Left lung (tissue), 10 donors: Measurements from ENCODE around the gene DERL3. TPM values are rescaled to one million over a fixed set of nuclear protein-coding genes. Genes with fewer than 3 reads are reported as not detected.

ENCODE experiments used
- ATAC-seq: fragments of 200-7000 bp; cut with Tn5 transposase; one replicate; pipeline ENCODE4 v1.9.1; 2020; ENCODE audit warnings: moderate library complexity
- DNase-seq, 4 donors: peaks; one replicate each; pipeline ENCODE4 v3.0.0-alpha.2; 2013 to 2020
- H3K27ac ChIP-seq, 2 donors: fragments of 200-600 bp; sonication (generic) in 1 of 2; one replicate each; pipeline versions ENCODE4 v1.5.0 to v1.8.0; 2020 to 2021
- H3K27me3 ChIP-seq, 2 donors: fragments of 200-600 bp; sonication (generic) in 1 of 2; one replicate each; pipeline versions ENCODE4 v1.5.0 to v1.8.0; 2020 to 2021
- H3K36me3 ChIP-seq, 2 donors: fragments of 200-600 bp; sonication (generic) in 1 of 2; one replicate each; pipeline versions ENCODE4 v1.5.0 to v1.8.0; 2020 to 2021
- H3K4me1 ChIP-seq, 2 donors: fragments of 200-600 bp; one replicate each; pipeline ENCODE4 v1.8.0; 2021
- H3K4me3 ChIP-seq, 2 donors: fragments of 200-600 bp; sonication (generic) in 1 of 2; one replicate each; pipeline versions ENCODE4 v1.5.0 to v1.8.0; 2020 to 2021; ENCODE audit warnings: mild to moderate bottlenecking in 1 of 2
- H3K9me3 ChIP-seq, 2 donors: fragments of 200-600 bp; sonication (generic) in 1 of 2; one replicate each; pipeline versions ENCODE4 v1.5.0 to v1.8.0; 2020 to 2021
- intact Hi-C, 2 donors: fragments of 100-400 bp; cut with DNase I; formaldehyde crosslinking; loops; one replicate each; pipeline versions ENCODE4 v1.11.2 to v1.14.2; 2022
- polyA plus RNA-seq, 6 donors: library from polyadenylated mRNA; unstranded; fragments of 120-200 nt; gene quantifications; one replicate each; pipeline ENCODE4 v1.2.1, GENCODE V29; 2013; ENCODE audit not compliant: insufficient read length in 6 of 6
- total RNA-seq, 2 donors: library from RNA; stranded (reverse); fragmentation: NEBNext Ultra II Directional; extraction: Animal tissue kit (Norgen Biotek cat#: 25700); gene quantifications; one replicate each; pipeline ENCODE4 v1.2.1, GENCODE V29; 2021
- TF ChIP-seq, protein P1 (sequence below), 2 donors: fragments of 200-600 bp; sonication (generic) in 1 of 2; IDR thresholded peaks; one replicate each; pipeline versions ENCODE4 v1.5.0 to v1.8.0; 2021; ENCODE audit warnings: antibody characterized with exemption in 2 of 2
- donor health status: DM: no; HTN: yes; CAD: no.
- donor health status: DM: no; HTN: no; CAD: no.

DERL3 gene
- total and polyA plus RNA-seq, 8 donors: 2.4 to 9.4 (median 4.3) TPM

DNA sequence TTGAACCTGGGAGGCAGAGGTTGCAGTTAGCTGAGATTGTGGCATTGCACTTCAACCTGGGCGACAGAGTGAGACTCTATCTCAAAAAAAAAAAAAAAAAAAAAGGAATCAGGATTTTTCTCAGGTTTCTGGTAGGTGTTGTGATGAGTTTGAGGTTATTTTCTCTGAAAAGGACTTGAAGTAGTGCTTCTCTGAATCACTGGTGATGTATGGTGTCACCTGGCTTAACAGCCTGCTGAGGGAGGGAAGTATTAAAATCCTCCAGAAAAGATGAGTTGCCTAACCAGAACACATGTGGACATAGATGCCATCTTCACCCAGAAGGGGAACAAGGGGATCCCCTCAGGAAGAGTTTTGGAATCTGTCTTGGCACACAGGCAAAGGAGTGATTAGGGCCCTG lies 32.0 kb downstream of the DERL3 start:
- no peak for DNase-seq
- no peak overlapping the region for H3K27ac ChIP-seq
- intact Hi-C loops: no loop called here
- H3K36me3 ChIP-seq: peaks cover 0 to 98% of the 10 kb centered on the region in 2 donors
- H3K9me3 ChIP-seq: no peaks in the 10 kb centered on the region
- no peaks in the 10 kb centered on the region for H3K4me1 ChIP-seq
- no peak overlapping the region for H3K4me3 ChIP-seq
- H3K27me3 ChIP-seq: no peaks in the 10 kb centered on the region
- TF ChIP-seq, protein P1, sequence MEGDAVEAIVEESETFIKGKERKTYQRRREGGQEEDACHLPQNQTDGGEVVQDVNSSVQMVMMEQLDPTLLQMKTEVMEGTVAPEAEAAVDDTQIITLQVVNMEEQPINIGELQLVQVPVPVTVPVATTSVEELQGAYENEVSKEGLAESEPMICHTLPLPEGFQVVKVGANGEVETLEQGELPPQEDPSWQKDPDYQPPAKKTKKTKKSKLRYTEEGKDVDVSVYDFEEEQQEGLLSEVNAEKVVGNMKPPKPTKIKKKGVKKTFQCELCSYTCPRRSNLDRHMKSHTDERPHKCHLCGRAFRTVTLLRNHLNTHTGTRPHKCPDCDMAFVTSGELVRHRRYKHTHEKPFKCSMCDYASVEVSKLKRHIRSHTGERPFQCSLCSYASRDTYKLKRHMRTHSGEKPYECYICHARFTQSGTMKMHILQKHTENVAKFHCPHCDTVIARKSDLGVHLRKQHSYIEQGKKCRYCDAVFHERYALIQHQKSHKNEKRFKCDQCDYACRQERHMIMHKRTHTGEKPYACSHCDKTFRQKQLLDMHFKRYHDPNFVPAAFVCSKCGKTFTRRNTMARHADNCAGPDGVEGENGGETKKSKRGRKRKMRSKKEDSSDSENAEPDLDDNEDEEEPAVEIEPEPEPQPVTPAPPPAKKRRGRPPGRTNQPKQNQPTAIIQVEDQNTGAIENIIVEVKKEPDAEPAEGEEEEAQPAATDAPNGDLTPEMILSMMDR (IDR thresholded peaks at IDR 0.05): no peak
- ATAC-seq: no peak

DNA sequence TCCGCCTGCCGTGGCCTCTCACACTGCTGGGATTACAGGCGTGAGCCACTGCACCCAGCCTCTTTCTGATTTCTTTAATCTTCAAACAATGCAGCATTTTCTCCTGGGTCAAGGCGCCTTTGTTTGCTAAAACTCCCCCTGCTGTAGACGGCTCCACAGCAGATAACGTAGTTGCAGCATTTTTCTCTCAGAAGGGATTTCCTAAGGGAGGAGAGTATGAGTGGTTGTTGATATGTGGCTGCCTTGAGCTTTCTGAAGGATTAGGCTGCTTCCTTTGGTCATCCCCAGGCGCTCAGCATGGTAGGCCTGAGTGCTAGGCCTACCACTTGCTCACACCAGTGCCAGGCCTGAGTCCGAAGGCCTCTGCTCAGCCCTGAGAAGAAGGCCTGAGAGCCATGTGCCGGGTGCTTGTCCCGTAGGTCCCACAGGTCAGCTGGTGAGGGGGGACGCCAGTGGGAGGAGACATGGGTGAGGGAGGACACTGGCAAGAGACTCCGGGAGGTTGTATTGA lies 34.0 kb downstream of the DERL3 start:
- Histone ChIP-seq H3K4me1 (no peaks in the 10 kb centered on the region), H3K27ac (no peak overlapping the region), H3K9me3 (no peaks in the 10 kb centered on the region), H3K27me3 (no peaks in the 10 kb centered on the region), H3K36me3 (peaks cover 0 to 98% of the 10 kb centered on the region in 2 donors), H3K4me3 (no peak overlapping the region)
- DNase-seq (no peak), ATAC-seq (no peak)
- TF ChIP-seq, protein P1 (IDR thresholded peaks at IDR 0.05): no peak
- intact Hi-C loops: no loop called here

DNA sequence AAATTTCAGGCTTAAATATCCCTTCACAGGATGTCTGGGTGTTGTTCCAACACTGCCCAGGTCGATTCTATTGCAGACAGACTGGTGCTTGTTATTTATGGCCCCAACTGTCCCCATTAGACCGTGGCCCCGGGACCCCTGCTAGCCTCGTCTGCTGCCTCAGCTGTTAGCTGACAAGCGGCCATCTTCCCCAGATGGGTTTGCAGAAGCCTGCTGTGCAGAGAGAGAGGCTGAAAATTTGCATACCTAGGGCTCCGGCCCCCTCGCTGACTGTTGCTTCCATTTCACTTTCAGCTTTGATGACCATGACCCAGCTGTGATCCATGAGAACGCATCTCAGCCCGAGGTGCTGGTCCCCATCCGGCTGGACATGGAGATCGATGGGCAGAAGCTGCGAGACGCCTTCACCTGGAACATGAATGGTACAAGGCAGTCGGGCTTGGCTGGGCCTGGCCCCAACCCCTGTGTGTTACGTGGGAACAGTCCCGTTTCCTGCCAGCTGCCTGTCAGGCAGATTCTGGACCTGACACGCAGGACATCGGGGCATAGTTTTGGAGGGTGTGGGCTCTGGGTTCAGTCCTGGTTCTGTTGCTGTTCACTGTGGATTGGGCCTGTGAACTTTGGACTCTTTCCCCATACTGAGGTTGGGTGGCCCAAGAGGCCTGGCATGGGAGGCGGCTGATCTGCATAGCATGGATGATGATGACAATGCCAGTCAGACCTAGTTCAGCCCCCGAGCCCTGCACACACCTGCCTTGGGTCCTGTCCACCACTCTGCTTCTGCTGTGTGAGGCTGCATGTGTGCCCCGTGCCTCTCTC lies 35.6 kb downstream of the DERL3 start:
- ATAC-seq: no peak
- intact Hi-C loops: no loop called here
- TF ChIP-seq, protein P1 (IDR thresholded peaks at IDR 0.05): no peak

DNA sequence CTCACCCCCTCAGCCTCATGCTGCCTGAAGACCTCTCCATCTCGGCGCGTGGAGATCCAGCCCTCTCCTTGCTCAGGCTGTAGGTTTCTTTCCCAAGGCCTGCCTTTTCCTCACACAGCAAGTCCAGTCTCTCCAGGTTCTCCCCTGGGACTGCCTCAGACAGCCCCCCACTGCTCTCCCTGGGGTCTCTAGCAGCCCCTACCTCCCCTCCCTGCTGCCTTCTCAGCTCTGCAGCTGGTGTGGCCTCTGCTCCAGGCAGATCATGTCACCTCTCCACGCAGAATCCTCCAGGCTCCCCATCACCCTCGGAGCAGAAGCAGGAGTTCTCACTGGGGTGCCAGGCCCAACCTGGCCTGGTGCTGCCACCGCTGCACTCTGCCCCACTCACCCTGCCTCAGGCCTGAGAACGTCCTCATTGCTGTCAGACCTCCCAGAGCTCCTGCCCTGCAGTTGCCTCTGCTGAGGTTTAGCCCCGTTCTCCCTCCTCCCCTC lies 36.9 kb downstream of the DERL3 start:
- H3K27ac ChIP-seq: no peak overlapping the region
- no peaks in the 10 kb centered on the region for H3K27me3 ChIP-seq
- no peak overlapping the region for H3K4me3 ChIP-seq
- H3K9me3 ChIP-seq: no peaks in the 10 kb centered on the region
- no peak for ATAC-seq
- TF ChIP-seq, protein P1 (IDR thresholded peaks at IDR 0.05): no peak
- no peak for DNase-seq
- intact Hi-C loops: no loop called here
- H3K36me3 ChIP-seq: peaks cover 0 to 93% of the 10 kb centered on the region in 2 donors
- no peaks in the 10 kb centered on the region for H3K4me1 ChIP-seq

More for the DNA sequence above, 35.6 kb downstream of the DERL3 start:
- H3K4me3 ChIP-seq: no peak overlapping the region
- H3K36me3 ChIP-seq: peaks cover 0 to 98% of the 10 kb centered on the region in 2 donors
- H3K27ac ChIP-seq: no peak overlapping the region
- DNase-seq: no peak
- no peaks in the 10 kb centered on the region for H3K4me1 ChIP-seq
- H3K9me3 ChIP-seq: no peaks in the 10 kb centered on the region
- no peaks in the 10 kb centered on the region for H3K27me3 ChIP-seq

GRCh38 chr22:23801238-23801821 lies 37.5 kb downstream of the DERL3 start:
- Histone ChIP-seq H3K4me3 (no peak overlapping the region), H3K27me3 (no peaks in the 10 kb centered on the region), H3K9me3 (no peaks in the 10 kb centered on the region), H3K27ac (no peak overlapping the region), H3K36me3 (peaks cover 0 to 93% of the 10 kb centered on the region in 2 donors), H3K4me1 (no peaks in the 10 kb centered on the region)
- ATAC-seq (no peak), DNase-seq (no peak)
- intact Hi-C loops: no loop called here
- TF ChIP-seq, protein P1 (IDR thresholded peaks at IDR 0.05): no peak
